GM23338 (cell line): ENCODE results near the gene STK31. TPM values are rescaled to one million over a fixed set of nuclear protein-coding genes. Genes with fewer than 3 reads are reported as not detected.

Source experiments
- ATAC-seq: fragments of 200-7000 bp; cut with Tn5 transposase; 3 replicates; pipeline ENCODE4 v1.9.1; 2020
- DNase-seq: peaks from one replicate; pipeline ENCODE4 v3.0.0-alpha.2; 2015; ENCODE audit warnings: low spot score
- H2AFZ ChIP-seq: fragments of 200-600 bp; sonication (generic); 2 replicates; pipeline ENCODE4 v1.8.0; 2016; ENCODE audit warnings: antibody characterized with exemption, mild to moderate bottlenecking, moderate library complexity
- H3F3A ChIP-seq: fragments of 200-600 bp; sonication (generic); replicated peaks from 2 replicates; pipeline ENCODE4 v1.8.0; 2017; ENCODE audit warnings: antibody characterized with exemption, mixed run types, low read depth
- H3K27ac ChIP-seq: fragments of 200-600 bp; sonication (generic); 2 replicates; pipeline ENCODE4 v1.6.1; 2016; ENCODE audit warnings: low read depth
- H3K27me3 ChIP-seq: fragments of 200-600 bp; sonication (generic); 2 replicates; pipeline ENCODE4 v1.8.0; 2016; ENCODE audit warnings: mild to moderate bottlenecking, mixed run types, moderate library complexity; ENCODE audit not compliant: insufficient read depth
- H3K36me3 ChIP-seq: fragments of 200-600 bp; sonication (generic); 2 replicates; pipeline ENCODE4 v1.8.0; 2016; ENCODE audit warnings: mild to moderate bottlenecking; ENCODE audit not compliant: insufficient read depth
- H3K4me1 ChIP-seq: fragments of 200-600 bp; sonication (generic); 2 replicates; pipeline ENCODE4 v1.8.0; 2016; ENCODE audit warnings: mild to moderate bottlenecking, moderate library complexity; ENCODE audit not compliant: insufficient read depth
- H3K4me2 ChIP-seq: fragments of 200-600 bp; sonication (generic); 2 replicates; pipeline ENCODE4 v1.7.1; 2017; ENCODE audit warnings: mixed run types
- H3K4me3 ChIP-seq: fragments of 200-600 bp; sonication (generic); 2 replicates; pipeline ENCODE4 v1.6.1; 2016; ENCODE audit warnings: mixed run types
- H3K79me2 ChIP-seq: fragments of 200-600 bp; sonication (generic); replicated peaks from 2 replicates; pipeline ENCODE4 v1.8.0; 2017; ENCODE audit warnings: mild to moderate bottlenecking; ENCODE audit not compliant: insufficient read depth
- H3K9me2 ChIP-seq: fragments of 200-600 bp; sonication (generic); 2 replicates; pipeline ENCODE4 v1.8.0; 2017; ENCODE audit not compliant: insufficient read depth
- H4K20me1 ChIP-seq: fragments of 200-600 bp; sonication (generic); replicated peaks from 2 replicates; pipeline ENCODE4 v1.8.0; 2017; ENCODE audit warnings: mild to moderate bottlenecking; ENCODE audit not compliant: insufficient read depth
- H3K27ac Mint-ChIP-seq: 2 replicates; pipeline ENCODE4 v1.8.0; 2020; ENCODE audit warnings: inconsistent platforms, mild to moderate bottlenecking, moderate library complexity, mixed read lengths
- H3K27me3 Mint-ChIP-seq: 3 replicates; pipeline ENCODE4 v1.8.0; 2022; ENCODE audit warnings: low read depth, mild to moderate bottlenecking, moderate library complexity, mixed read lengths, inconsistent platforms; ENCODE audit not compliant: insufficient read depth, poor library complexity
- H3K36me3 Mint-ChIP-seq: 3 replicates; pipeline ENCODE4 v1.8.0; 2021; ENCODE audit warnings: low read depth, mild to moderate bottlenecking, inconsistent platforms, moderate library complexity, mixed read lengths
- H3K4me1 Mint-ChIP-seq: 3 replicates; pipeline ENCODE4 v1.8.0; 2020; ENCODE audit warnings: mild to moderate bottlenecking, inconsistent platforms, mixed read lengths
- H3K4me3 Mint-ChIP-seq: 3 replicates; pipeline ENCODE4 v1.8.0; 2021; ENCODE audit warnings: moderate library complexity, mild to moderate bottlenecking, inconsistent platforms, mixed read lengths
- H3K9me3 Mint-ChIP-seq: 3 replicates; pipeline ENCODE4 v1.8.0; 2020; ENCODE audit warnings: moderate library complexity, mild to moderate bottlenecking, inconsistent platforms, mixed read lengths
- CREB1 ChIP-seq: fragments of 250-450 bp; sonication (Bioruptor Pico); IDR thresholded peaks from 2 replicates; pipeline ENCODE4 v1.5.0; 2020; ENCODE audit warnings: low read depth, mild to moderate bottlenecking, moderate library complexity
- EZH2 ChIP-seq: fragments of 200-600 bp; sonication (generic); IDR thresholded peaks from one replicate; pipeline ENCODE4 v1.8.0; 2017; ENCODE audit warnings: antibody characterized with exemption, mild to moderate bottlenecking, low read depth; ENCODE audit not compliant: unreplicated experiment
- EZH2phosphoT487 ChIP-seq: fragments of 200-600 bp; sonication (generic); IDR thresholded peaks from one replicate; pipeline ENCODE4 v1.8.1; 2018; ENCODE audit warnings: antibody characterized with exemption; ENCODE audit not compliant: unreplicated experiment
- JUNB ChIP-seq: IDR thresholded peaks from one replicate; pipeline ENCODE4 v1.6.1; 2016; ENCODE audit warnings: antibody characterized with exemption; ENCODE audit not compliant: unreplicated experiment
- POLR2AphosphoS5 ChIP-seq: IDR thresholded peaks from 2 replicates; pipeline ENCODE4 v1.6.1; 2016; ENCODE audit warnings: antibody characterized with exemption, low read depth
- STAT1 ChIP-seq: IDR thresholded peaks from one replicate; pipeline ENCODE4 v1.6.1; 2016; ENCODE audit warnings: antibody characterized with exemption; ENCODE audit not compliant: unreplicated experiment
- ZNF114 ChIP-seq: fragments of 250-450 bp; sonication (Bioruptor Pico); IDR thresholded peaks from 2 replicates; pipeline ENCODE4 v1.5.0; 2020; ENCODE audit warnings: mild to moderate bottlenecking, moderate library complexity
- ZNF331 ChIP-seq: fragments of 250-450 bp; sonication (Bioruptor Pico); IDR thresholded peaks from 2 replicates; pipeline ENCODE4 v1.5.0; 2020; ENCODE audit warnings: low read depth, mild to moderate bottlenecking, moderate library complexity
- polyA plus RNA-seq: library from polyadenylated mRNA; unstranded; fragments of >200 nt; fragmentation: Nextera tagmentation; extraction: Ambion mirVana; gene quantifications from 2 replicates; pipeline ENCODE4 v1.2.1, GENCODE V29; 2016
- total RNA-seq: library from RNA; depleted of rRNA; stranded (reverse); fragments of >200 nt; shearing (Covaris generic); gene quantifications from 2 replicates; pipeline ENCODE4 v1.2.3, GENCODE V29; 2014
- TF ChIP-seq, protein P1 (sequence below), 2 experiments: fragments of 200-600 bp in 1 of 2; sonication (generic) in 1 of 2; conservative IDR thresholded peaks; 2 replicates each; pipeline versions ENCODE4 v1.5.1 to v1.6.1; 2016 to 2017; ENCODE audit warnings: antibody characterized with exemption in 2 of 2, low read depth in 2 of 2, mild to moderate bottlenecking in 2 of 2, moderate library complexity in 1 of 2
- TF ChIP-seq, protein P2 (sequence below): IDR thresholded peaks from one replicate; pipeline ENCODE4 v1.6.1; 2018; ENCODE audit warnings: antibody characterized with exemption; ENCODE audit not compliant: unreplicated experiment
- TF ChIP-seq, protein P3 (sequence below): fragments of 250-450 bp; sonication (Bioruptor Pico); IDR thresholded peaks from 2 replicates; pipeline ENCODE4 v1.5.0; 2020; ENCODE audit warnings: mild to moderate bottlenecking, moderate library complexity
- TF ChIP-seq, protein P4 (sequence below): IDR thresholded peaks from 2 replicates; pipeline ENCODE4 v1.6.1; 2016; ENCODE audit warnings: antibody characterized with exemption

STK31 gene
- total and polyA plus RNA-seq, 2 experiments from 2014 or later: 0.31 to 0.55 TPM

DNA sequence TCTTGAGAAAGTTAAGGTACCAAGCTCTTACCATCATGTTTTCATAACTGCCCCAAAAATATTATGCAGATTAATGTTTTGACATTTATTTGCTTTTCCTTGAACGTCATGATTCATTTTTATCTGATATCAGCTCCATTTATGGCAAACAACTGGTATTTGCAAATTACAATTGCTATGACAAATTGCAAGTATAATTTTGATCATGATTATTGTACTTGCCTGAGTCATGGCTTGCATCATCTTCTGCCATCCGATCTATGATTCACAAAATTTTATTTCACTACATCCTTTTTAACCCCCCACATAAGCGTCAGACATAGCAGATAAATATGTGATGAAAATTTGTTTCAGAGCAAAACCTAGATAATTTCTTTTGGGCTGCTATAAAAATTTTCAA is 155.0 kb downstream of the STK31 start (continued):
- TF ChIP-seq EZH2: no peak
- no peak for TF ChIP-seq POLR2AphosphoS5
- no peak for TF ChIP-seq JUNB
- no peak for TF ChIP-seq EZH2phosphoT487
- TF ChIP-seq, protein P1, sequence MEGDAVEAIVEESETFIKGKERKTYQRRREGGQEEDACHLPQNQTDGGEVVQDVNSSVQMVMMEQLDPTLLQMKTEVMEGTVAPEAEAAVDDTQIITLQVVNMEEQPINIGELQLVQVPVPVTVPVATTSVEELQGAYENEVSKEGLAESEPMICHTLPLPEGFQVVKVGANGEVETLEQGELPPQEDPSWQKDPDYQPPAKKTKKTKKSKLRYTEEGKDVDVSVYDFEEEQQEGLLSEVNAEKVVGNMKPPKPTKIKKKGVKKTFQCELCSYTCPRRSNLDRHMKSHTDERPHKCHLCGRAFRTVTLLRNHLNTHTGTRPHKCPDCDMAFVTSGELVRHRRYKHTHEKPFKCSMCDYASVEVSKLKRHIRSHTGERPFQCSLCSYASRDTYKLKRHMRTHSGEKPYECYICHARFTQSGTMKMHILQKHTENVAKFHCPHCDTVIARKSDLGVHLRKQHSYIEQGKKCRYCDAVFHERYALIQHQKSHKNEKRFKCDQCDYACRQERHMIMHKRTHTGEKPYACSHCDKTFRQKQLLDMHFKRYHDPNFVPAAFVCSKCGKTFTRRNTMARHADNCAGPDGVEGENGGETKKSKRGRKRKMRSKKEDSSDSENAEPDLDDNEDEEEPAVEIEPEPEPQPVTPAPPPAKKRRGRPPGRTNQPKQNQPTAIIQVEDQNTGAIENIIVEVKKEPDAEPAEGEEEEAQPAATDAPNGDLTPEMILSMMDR (conservative IDR thresholded peaks at IDR 0.05; ENCODE audit: low read depth in 2 of 2): no peak
- no peak for TF ChIP-seq CREB1 (CRISPR knock-in tag)

DNA sequence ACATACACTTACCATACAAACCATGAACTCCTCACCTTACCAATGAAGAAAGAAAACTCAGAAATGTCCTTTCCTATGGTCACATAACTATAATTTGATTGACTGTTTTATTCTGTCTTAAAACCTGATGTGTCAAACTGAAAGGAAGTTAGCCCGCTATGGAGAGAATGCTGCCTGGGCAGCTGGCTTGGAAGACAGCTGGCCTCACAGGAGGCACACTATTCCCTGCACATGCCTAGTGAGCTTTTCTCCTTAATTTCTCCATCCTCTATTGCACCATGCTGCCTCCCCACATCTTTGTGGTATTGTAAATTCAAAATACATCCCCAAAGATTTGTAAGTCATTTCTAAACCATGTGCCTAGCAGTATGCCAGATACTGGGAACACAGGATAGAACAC is 163.3 kb downstream of the STK31 start:
- no peaks in the 10 kb centered on the region for H3K4me1 ChIP-seq
- H3K79me2 ChIP-seq: no peaks in the 10 kb centered on the region
- H3K36me3 ChIP-seq: no peaks in the 10 kb centered on the region
- Mint-ChIP-seq H3K4me1 (no peaks in the 10 kb centered on the region; the same call in 2 of the 3 replicates), H3K9me3 (no peaks in the 10 kb centered on the region; the same call in 2 of the 3 replicates), H3K27ac (no peak overlapping the region), H3K27me3 (no peaks in the 10 kb centered on the region), H3K4me3 (no peak overlapping the region), H3K36me3 (no peaks in the 10 kb centered on the region)
- no peak overlapping the region for H2AFZ ChIP-seq
- no peak overlapping the region for H3K4me3 ChIP-seq
- no peaks in the 10 kb centered on the region for H3F3A ChIP-seq
- H3K4me2 ChIP-seq: no peak overlapping the region
- H3K9me2 ChIP-seq: no peaks in the 10 kb centered on the region
- no peak overlapping the region for H3K27ac ChIP-seq
- no peaks in the 10 kb centered on the region for H4K20me1 ChIP-seq
- ATAC-seq (no peak), DNase-seq (no peak)
- H3K27me3 ChIP-seq: no peaks in the 10 kb centered on the region
- TF ChIP-seq ZNF331 (CRISPR knock-in tag): no peak
- no peak for TF ChIP-seq EZH2phosphoT487
- TF ChIP-seq, protein P2, sequence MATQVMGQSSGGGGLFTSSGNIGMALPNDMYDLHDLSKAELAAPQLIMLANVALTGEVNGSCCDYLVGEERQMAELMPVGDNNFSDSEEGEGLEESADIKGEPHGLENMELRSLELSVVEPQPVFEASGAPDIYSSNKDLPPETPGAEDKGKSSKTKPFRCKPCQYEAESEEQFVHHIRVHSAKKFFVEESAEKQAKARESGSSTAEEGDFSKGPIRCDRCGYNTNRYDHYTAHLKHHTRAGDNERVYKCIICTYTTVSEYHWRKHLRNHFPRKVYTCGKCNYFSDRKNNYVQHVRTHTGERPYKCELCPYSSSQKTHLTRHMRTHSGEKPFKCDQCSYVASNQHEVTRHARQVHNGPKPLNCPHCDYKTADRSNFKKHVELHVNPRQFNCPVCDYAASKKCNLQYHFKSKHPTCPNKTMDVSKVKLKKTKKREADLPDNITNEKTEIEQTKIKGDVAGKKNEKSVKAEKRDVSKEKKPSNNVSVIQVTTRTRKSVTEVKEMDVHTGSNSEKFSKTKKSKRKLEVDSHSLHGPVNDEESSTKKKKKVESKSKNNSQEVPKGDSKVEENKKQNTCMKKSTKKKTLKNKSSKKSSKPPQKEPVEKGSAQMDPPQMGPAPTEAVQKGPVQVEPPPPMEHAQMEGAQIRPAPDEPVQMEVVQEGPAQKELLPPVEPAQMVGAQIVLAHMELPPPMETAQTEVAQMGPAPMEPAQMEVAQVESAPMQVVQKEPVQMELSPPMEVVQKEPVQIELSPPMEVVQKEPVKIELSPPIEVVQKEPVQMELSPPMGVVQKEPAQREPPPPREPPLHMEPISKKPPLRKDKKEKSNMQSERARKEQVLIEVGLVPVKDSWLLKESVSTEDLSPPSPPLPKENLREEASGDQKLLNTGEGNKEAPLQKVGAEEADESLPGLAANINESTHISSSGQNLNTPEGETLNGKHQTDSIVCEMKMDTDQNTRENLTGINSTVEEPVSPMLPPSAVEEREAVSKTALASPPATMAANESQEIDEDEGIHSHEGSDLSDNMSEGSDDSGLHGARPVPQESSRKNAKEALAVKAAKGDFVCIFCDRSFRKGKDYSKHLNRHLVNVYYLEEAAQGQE: no peak
- TF ChIP-seq, protein P3, sequence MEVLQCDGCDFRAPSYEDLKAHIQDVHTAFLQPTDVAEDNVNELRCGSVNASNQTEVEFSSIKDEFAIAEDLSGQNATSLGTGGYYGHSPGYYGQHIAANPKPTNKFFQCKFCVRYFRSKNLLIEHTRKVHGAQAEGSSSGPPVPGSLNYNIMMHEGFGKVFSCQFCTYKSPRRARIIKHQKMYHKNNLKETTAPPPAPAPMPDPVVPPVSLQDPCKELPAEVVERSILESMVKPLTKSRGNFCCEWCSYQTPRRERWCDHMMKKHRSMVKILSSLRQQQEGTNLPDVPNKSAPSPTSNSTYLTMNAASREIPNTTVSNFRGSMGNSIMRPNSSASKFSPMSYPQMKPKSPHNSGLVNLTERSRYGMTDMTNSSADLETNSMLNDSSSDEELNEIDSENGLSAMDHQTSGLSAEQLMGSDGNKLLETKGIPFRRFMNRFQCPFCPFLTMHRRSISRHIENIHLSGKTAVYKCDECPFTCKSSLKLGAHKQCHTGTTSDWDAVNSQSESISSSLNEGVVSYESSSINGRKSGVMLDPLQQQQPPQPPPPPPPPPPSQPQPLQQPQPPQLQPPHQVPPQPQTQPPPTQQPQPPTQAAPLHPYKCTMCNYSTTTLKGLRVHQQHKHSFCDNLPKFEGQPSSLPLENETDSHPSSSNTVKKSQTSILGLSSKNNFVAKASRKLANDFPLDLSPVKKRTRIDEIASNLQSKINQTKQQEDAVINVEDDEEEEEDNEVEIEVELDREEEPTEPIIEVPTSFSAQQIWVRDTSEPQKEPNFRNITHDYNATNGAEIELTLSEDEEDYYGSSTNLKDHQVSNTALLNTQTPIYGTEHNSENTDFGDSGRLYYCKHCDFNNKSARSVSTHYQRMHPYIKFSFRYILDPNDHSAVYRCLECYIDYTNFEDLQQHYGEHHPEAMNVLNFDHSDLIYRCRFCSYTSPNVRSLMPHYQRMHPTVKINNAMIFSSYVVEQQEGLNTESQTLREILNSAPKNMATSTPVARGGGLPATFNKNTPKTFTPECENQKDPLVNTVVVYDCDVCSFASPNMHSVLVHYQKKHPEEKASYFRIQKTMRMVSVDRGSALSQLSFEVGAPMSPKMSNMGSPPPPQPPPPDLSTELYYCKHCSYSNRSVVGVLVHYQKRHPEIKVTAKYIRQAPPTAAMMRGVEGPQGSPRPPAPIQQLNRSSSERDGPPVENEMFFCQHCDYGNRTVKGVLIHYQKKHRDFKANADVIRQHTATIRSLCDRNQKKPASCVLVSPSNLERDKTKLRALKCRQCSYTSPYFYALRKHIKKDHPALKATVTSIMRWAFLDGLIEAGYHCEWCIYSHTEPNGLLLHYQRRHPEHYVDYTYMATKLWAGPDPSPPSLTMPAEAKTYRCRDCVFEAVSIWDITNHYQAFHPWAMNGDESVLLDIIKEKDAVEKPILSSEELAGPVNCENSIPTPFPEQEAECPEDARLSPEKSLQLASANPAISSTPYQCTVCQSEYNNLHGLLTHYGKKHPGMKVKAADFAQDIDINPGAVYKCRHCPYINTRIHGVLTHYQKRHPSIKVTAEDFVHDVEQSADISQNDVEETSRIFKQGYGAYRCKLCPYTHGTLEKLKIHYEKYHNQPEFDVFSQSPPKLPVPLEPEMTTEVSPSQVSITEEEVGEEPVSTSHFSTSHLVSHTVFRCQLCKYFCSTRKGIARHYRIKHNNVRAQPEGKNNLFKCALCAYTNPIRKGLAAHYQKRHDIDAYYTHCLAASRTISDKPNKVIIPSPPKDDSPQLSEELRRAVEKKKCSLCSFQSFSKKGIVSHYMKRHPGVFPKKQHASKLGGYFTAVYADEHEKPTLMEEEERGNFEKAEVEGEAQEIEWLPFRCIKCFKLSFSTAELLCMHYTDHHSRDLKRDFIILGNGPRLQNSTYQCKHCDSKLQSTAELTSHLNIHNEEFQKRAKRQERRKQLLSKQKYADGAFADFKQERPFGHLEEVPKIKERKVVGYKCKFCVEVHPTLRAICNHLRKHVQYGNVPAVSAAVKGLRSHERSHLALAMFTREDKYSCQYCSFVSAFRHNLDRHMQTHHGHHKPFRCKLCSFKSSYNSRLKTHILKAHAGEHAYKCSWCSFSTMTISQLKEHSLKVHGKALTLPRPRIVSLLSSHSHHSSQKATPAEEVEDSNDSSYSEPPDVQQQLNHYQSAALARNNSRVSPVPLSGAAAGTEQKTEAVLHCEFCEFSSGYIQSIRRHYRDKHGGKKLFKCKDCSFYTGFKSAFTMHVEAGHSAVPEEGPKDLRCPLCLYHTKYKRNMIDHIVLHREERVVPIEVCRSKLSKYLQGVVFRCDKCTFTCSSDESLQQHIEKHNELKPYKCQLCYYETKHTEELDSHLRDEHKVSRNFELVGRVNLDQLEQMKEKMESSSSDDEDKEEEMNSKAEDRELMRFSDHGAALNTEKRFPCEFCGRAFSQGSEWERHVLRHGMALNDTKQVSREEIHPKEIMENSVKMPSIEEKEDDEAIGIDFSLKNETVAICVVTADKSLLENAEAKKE: no peak
- TF ChIP-seq JUNB: no peak
- TF ChIP-seq, protein P4, sequence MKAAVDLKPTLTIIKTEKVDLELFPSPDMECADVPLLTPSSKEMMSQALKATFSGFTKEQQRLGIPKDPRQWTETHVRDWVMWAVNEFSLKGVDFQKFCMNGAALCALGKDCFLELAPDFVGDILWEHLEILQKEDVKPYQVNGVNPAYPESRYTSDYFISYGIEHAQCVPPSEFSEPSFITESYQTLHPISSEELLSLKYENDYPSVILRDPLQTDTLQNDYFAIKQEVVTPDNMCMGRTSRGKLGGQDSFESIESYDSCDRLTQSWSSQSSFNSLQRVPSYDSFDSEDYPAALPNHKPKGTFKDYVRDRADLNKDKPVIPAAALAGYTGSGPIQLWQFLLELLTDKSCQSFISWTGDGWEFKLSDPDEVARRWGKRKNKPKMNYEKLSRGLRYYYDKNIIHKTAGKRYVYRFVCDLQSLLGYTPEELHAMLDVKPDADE: no peak
- no peak for TF ChIP-seq CREB1 (CRISPR knock-in tag)
- TF ChIP-seq POLR2AphosphoS5: no peak
- TF ChIP-seq STAT1: no peak
- TF ChIP-seq ZNF114: no peak
- no peak for TF ChIP-seq EZH2
